Natural killer cell treated with Interleukin-12 subunit alpha and Interleukin-12 subunit beta and Interleukin-15 and Interleukin-18, amount 100 ng/mL, for 72 hours (primary cell): Measurements from ENCODE around the gene SMIM41. TPM values are rescaled to one million over a fixed set of nuclear protein-coding genes. Genes with fewer than 3 reads are reported as not detected.

Source experiments
- ATAC-seq, 2 donors: fragments of 150-1000 bp; cut with Tn5 transposase in 1 of 2; sonication (Bioruptor Pico), chemical (Tn5 transposase) in 1 of 2; 2 replicates each; pipeline ENCODE4 v1.10.0; 2021
- DNase-seq: peaks from one replicate; pipeline ENCODE4 v3.0.0; 2022; ENCODE audit warnings: low spot score
- H3K27ac Mint-ChIP-seq, 2 donors: 1 replicate in 1 of 2; 2 replicates in 1 of 2; pipeline ENCODE4 v1.8.0; 2022; ENCODE audit warnings: mixed read lengths in 2 of 2, mild to moderate bottlenecking in 1 of 2, moderate library complexity in 1 of 2
- H3K27me3 Mint-ChIP-seq, 2 donors: 1 replicate in 1 of 2; 2 replicates in 1 of 2; pipeline ENCODE4 v1.8.0; 2022; ENCODE audit warnings: mixed read lengths in 2 of 2
- H3K36me3 Mint-ChIP-seq: one replicate; pipeline ENCODE4 v1.8.0; 2022; ENCODE audit warnings: mixed read lengths
- H3K4me1 Mint-ChIP-seq, 2 donors: 1 replicate in 1 of 2; 2 replicates in 1 of 2; pipeline ENCODE4 v1.8.0; 2022; ENCODE audit warnings: low read depth in 2 of 2, mixed read lengths in 2 of 2, mild to moderate bottlenecking in 1 of 2
- H3K4me3 Mint-ChIP-seq: one replicate; pipeline ENCODE4 v1.8.0; 2022; ENCODE audit warnings: mixed read lengths
- H3K9me3 Mint-ChIP-seq: 2 replicates; pipeline ENCODE4 v1.8.0; 2022; ENCODE audit warnings: mixed read lengths
- total RNA-seq, 2 donors: library from RNA; stranded (reverse); gene quantifications; one replicate each; pipeline ENCODE4 v1.2.3, GENCODE V29; 2022

SMIM41 gene
- total RNA-seq, 2 donors from 2014 or later = not detected

DNA sequence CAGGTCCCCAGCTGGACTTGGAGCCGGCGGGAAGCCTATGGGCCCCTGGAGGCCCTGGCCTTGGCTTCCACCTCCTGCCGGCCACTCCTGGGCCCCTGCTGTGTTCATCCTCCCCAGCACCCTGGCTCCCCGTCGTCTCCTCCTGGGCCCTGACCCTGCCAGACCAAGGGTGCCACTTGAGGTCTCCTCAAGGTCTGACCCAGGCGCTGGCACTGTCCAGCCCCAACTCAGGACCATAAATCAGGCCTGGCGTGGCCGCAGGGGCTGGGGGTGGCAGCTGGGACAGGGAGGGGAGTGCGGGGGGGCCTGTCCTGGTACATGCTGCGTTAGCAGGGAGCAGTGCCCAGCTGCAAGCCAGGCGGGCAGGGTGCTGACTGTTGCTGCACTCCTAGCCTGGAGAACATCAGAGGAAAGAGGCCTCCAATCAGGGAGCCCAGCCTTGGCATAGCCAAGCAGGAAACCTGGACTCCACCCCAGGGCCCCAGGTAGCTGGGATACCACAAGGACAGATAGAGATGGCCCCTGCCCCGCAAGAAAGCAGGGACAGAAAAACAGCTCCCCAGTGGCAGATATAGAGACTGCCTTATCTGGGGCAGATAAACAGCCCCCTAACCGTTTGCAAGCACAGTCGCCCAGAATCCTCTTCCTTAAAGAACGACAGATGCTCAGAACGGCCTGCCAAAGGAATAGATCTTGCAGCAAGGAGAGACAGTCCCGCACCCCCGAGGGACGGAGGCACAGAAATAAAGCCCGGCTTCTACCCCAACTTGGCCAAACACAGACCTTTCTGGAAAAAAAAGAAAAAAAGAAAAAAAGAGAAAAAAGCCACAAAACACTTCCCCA, 16.2 kb upstream of the SMIM41 start:
- ATAC-seq (no peak), DNase-seq (no peak)
- H3K4me1 Mint-ChIP-seq = peaks cover 5 to 10% of the 10 kb centered on the region in 2 donors
- H3K27me3 Mint-ChIP-seq = peaks cover 8 to 21% of the 10 kb centered on the region in 2 donors
- H3K27ac Mint-ChIP-seq = no peak overlapping the region
- H3K9me3 Mint-ChIP-seq = no peaks in the 10 kb centered on the region
- H3K4me3 Mint-ChIP-seq = no peak overlapping the region
- H3K36me3 Mint-ChIP-seq = no peaks in the 10 kb centered on the region

GRCh38 chr12:52063981-52064649, 15.4 kb upstream of the SMIM41 start:
- Mint-ChIP-seq H3K36me3 (no peaks in the 10 kb centered on the region), H3K27me3 (peaks cover 8 to 21% of the 10 kb centered on the region in 2 donors), H3K4me1 (peaks cover 8 to 13% of the 10 kb centered on the region in 2 donors), H3K4me3 (no peak overlapping the region), H3K27ac (peak overlapping the region in 1 of 2 donors; percentile 8), H3K9me3 (no peaks in the 10 kb centered on the region)
- DNase-seq (no peak), ATAC-seq (no peak)

DNA sequence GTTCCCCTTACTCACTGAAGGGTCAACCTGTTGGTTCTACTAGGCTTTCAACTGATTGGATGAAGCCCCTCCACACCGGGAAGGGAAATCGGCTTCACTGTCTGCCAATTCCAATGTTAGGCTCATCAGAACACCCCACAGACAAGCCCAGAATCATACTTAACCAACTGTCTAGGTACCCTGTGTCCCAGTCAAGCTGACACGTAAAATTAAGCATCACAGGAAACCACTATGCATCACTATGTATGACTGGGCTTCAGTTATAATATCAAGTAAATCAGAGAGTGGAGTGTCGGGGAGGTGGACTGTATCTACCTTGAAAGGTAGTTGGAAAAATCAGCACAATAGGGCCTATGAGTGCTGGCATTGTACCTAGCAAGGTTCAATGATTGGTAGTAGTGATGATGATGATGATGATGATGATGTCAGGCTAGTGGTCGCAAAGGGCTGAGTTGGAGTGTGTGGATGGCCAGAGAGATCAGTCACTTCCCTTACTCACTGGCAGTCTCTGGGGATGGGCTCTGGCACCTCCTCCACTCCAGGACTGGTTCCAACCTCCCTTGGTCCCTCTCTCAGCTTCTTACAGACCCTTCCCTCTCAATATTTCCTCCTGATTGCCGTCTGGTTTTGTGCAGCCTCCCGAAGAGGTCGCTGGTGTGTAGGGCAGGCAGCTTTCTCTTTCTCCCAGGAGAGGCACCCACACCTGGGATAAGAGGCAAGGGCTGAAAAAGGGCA, 13.0 kb upstream of the SMIM41 start:
- Mint-ChIP-seq H3K36me3 (no peaks in the 10 kb centered on the region), H3K27me3 (peaks cover 8 to 21% of the 10 kb centered on the region in 2 donors), H3K9me3 (no peaks in the 10 kb centered on the region), H3K4me3 (peak overlapping the region; percentile 54), H3K4me1 (peaks cover 26 to 32% of the 10 kb centered on the region in 2 donors), H3K27ac (no peak overlapping the region)
- DNase-seq (no peak), ATAC-seq (peak in 1 of 2 donors; percentile 32)

DNA sequence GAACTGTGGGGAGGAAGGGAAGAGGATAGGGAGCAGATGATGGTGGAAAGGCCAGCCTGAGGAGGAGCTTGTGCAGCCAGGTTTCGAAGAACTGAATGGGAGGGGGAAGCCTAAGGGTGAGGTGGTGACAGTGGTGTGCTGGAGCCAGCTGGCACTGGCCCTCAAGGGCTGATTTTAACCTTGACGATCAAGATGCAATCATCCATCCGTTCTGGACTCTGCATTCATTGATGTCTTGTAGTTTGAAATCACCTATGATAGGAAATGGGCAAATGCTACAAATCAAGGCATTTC, 12.5 kb upstream of the SMIM41 start:
- H3K36me3 Mint-ChIP-seq = peaks cover 2% of the 10 kb centered on the region
- ATAC-seq (no peak), DNase-seq (no peak)
- H3K27me3 Mint-ChIP-seq = peaks cover 8 to 21% of the 10 kb centered on the region in 2 donors
- peaks cover 30 to 36% of the 10 kb centered on the region in 2 donors for H3K4me1 Mint-ChIP-seq
- H3K9me3 Mint-ChIP-seq = no peaks in the 10 kb centered on the region
- no peak overlapping the region for H3K27ac Mint-ChIP-seq
- H3K4me3 Mint-ChIP-seq = peak overlapping the region; percentile 54

DNA sequence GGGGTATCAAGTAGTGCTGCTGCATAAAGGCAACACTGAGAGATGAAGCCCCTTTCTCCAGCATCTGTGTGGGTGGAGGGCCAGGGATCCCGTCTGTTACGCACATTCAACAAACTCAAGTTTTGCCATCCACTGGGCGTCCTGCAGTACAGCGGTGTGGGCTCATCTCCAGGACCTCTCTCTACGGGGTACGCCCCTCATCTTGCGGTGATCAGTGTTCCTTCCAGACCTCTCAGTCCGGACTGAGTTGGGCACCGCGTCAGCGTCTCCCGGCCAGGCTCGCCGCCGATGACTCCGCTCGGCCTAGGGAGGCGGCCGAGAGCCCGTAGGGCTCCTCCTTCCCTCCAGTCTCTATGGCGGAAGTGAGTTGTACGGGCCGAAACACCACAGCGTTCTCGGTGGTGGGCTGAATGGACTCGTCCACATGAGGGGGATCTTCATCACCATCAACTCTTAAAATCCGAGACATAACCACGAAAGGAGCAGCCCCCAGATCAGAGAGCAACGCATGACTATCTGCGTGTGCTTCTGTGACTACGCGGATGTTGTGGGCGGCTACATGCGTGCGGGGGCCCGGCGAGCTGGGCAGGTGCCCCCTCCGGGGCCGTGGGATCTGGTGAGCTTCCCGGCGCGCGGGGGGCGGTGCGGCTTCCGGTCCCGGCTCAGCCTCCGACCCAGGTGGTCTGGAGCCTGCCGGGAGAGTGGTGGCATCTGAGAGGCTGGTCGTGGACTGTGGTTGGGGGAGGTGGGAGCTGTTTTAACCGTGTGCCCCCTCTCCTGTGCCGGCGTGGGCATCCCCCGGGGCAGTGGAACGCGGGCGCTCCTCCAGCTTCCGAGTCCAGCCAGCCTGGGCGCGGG, 9.9 kb upstream of the SMIM41 start, which contains the start of gene ATG101:
Gene ATG101, plus strand, starts transcription at position 652 of the 858 bp plus-strand sequence. CDS start 3,673 bp downstream, outside the sequence.
- peak within 1 kb of the TSS; percentile 95 for H3K4me3 Mint-ChIP-seq
- peaks cover 48 to 49% of the 10 kb centered on the region in 2 donors for H3K4me1 Mint-ChIP-seq
- no peaks in the 10 kb centered on the region for H3K9me3 Mint-ChIP-seq
- H3K36me3 Mint-ChIP-seq = peaks cover 9% of the 10 kb centered on the region
- H3K27me3 Mint-ChIP-seq = peaks cover 8 to 19% of the 10 kb centered on the region in 2 donors
- ATAC-seq (peak; percentile 98 to 99), DNase-seq (peak; percentile 93)
- peak within 1 kb of the TSS; percentile 94 to 99 for H3K27ac Mint-ChIP-seq

- peak overlapping the region; percentile 94 to 99 for H3K27ac Mint-ChIP-seq
- peaks cover 9% of the 10 kb centered on the region for H3K36me3 Mint-ChIP-seq
- DNase-seq (no peak), ATAC-seq (peak in 1 of 2 donors; percentile 59)
- peaks cover 48 to 49% of the 10 kb centered on the region in 2 donors for H3K4me1 Mint-ChIP-seq
- H3K9me3 Mint-ChIP-seq = no peaks in the 10 kb centered on the region
- H3K27me3 Mint-ChIP-seq = peaks cover 8 to 14% of the 10 kb centered on the region in 2 donors
- H3K4me3 Mint-ChIP-seq = peak overlapping the region; percentile 95
These were observed 9.1 kb upstream of the SMIM41 start for GRCh38 chr12:52070185-52070925.

DNA sequence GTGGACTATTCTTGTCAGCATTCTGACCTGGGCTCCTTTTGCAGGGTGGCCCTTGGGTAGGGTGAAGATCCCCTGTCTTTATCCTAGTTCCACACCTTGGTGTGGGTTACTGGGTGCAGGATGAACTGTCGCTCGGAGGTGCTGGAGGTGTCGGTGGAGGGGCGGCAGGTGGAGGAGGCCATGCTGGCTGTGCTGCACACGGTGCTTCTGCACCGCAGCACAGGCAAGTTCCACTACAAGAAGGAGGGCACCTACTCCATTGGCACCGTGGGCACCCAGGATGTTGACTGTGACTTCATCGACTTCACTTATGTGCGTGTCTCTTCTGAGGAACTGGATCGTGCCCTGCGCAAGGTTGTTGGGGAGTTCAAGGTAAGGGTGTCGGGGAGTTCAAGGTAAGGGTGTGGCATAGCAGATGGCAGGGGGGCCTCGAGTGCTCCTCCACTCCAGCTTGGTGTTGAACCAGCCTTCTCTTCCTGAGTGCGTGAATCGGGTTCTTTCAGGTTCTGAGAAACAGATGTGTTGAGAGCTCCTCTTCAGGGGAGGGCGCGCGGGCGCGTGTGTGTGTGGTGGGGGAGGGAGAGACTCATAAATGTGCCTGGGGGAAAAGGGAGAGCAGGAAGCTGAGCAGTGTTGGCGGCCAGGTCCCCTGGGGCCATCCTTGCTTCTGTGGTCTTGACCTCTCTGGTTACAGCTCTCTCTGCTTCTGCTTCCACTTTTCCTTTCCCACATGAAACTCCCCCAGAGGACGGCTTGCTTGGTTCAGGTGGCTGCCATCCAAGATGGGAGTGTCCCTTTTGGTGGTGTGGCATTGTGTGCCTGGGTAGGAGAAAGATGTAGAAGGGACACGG, 5.7 kb upstream of the SMIM41 start:
- Mint-ChIP-seq H3K27ac (no peak overlapping the region), H3K4me3 (no peak overlapping the region), H3K9me3 (no peaks in the 10 kb centered on the region), H3K4me1 (peaks cover 44 to 48% of the 10 kb centered on the region in 2 donors), H3K36me3 (peaks cover 16% of the 10 kb centered on the region), H3K27me3 (no peaks in the 10 kb centered on the region)
- ATAC-seq = no peak
- DNase-seq = no peak

DNA sequence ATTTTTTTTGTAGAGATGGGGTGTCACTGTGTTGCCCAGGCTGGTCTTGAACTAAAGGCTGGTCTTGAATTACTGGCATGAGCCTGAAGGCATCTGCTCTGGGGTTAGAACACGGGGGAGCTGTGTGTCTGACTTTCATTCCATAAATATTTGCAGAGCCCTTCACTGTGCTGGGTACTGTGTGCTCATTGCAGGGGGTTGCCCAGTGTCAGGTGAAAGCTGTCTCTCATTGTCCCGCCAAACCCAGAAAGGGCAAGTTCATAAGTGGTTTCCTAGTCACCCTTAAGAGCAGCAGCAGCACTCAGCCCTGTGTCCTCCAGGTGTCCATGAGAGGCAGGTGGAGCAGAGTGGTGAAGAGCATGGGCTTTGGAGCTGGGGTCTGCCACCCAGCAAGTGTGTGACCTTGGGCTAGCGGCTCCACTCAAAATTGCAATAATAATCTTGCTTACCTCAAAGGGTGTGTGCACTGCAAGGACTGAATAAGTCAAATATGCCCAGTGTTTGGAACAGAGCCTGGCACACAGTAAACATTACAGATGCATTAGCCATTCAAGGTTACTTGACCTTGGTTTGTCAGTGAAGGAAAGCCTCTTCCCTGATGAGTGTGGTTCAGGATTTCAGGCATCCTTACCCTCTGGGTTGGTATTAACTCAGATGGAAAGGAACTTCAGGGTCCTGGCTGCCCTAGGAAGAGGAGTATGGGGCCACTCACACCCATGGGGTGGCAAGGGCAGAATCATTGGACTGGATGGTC, 4.4 kb upstream of the SMIM41 start:
- ATAC-seq (no peak), DNase-seq (no peak)
- Mint-ChIP-seq H3K4me1 (peaks cover 34 to 38% of the 10 kb centered on the region in 2 donors), H3K27ac (no peak overlapping the region), H3K27me3 (no peaks in the 10 kb centered on the region), H3K4me3 (no peak overlapping the region), H3K36me3 (peaks cover 16% of the 10 kb centered on the region), H3K9me3 (no peaks in the 10 kb centered on the region)

DNA sequence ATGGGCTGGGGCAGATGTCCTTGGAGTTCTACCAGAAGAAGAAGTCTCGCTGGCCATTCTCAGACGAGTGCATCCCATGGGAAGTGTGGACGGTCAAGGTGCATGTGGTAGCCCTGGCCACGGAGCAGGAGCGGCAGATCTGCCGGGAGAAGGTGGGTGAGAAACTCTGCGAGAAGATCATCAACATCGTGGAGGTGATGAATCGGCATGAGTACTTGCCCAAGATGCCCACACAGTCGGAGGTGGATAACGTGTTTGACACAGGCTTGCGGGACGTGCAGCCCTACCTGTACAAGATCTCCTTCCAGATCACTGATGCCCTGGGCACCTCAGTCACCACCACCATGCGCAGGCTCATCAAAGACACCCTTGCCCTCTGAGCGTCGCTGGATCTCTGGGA, 2.7 kb upstream of the SMIM41 start:
- H3K9me3 Mint-ChIP-seq = no peaks in the 10 kb centered on the region

GRCh38 chr12:52078276-52078675, 1.2 kb upstream of the SMIM41 start:
- peaks cover 11 to 16% of the 10 kb centered on the region in 2 donors for H3K4me1 Mint-ChIP-seq
- DNase-seq (no peak), ATAC-seq (no peak)
- peaks cover 8% of the 10 kb centered on the region for H3K36me3 Mint-ChIP-seq
- H3K27me3 Mint-ChIP-seq = no peaks in the 10 kb centered on the region
- no peak overlapping the region for H3K27ac Mint-ChIP-seq
- H3K9me3 Mint-ChIP-seq = no peaks in the 10 kb centered on the region
- no peak overlapping the region for H3K4me3 Mint-ChIP-seq

More for the DNA sequence above, 2.7 kb upstream of the SMIM41 start:
- Mint-ChIP-seq H3K27me3 (no peaks in the 10 kb centered on the region), H3K4me3 (no peak overlapping the region), H3K27ac (no peak overlapping the region), H3K4me1 (peaks cover 20 to 25% of the 10 kb centered on the region in 2 donors), H3K36me3 (peaks cover 16% of the 10 kb centered on the region)
- DNase-seq = peak; percentile 45
- ATAC-seq = no peak

DNA sequence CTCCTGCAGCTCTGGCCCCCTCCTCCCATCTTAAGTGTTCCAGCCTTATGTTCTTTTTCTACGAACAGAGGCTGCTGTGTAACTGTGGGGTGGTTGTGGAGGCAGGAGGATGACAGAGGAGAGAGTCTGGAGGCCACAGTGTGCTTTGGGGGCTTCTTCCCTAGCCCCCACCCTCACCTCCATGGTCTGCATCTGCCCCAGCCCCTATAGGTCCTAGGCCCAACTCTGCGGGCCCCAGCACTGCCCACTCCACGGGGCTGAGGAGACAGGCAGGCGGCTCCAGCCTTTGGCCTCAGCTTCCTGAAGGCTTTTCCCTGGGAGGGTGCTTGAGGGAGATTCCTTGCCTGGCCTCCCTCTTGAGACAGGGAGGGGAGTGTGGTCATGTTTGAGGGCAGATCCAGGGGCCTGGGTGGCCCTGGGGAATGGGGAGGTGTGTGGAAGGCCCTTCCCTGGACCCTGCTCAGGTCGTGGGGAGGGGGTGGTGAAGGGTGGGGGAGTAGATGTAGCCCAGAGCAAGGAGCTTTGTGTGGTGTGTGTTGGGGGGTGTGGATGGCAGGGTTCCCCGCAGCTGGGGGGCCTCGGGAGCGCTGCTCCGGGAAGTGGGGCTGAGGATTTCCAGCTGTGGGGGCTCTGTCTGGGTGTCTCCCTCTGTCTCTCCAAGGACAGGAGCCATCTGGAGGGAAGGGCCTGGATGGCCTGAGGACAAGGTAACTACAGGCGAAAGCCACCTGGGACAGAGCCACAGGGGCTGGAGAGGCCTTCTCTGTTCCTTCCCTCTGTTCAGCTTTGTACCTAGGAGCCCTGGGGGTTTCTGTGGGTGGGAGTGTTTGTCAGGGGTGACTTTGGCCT, 1.1 kb downstream of the SMIM41 start:
- peaks cover 5 to 9% of the 10 kb centered on the region in 2 donors for H3K4me1 Mint-ChIP-seq
- H3K9me3 Mint-ChIP-seq = no peaks in the 10 kb centered on the region
- peaks cover 7% of the 10 kb centered on the region for H3K36me3 Mint-ChIP-seq
- no peak for ATAC-seq
- H3K4me3 Mint-ChIP-seq = no peak overlapping the region
- no peaks in the 10 kb centered on the region for H3K27me3 Mint-ChIP-seq
- DNase-seq = peak; percentile 55
- H3K27ac Mint-ChIP-seq = no peak overlapping the region
